Thyroid gland (tissue), 4 donors: ENCODE results near the gene RASA1. TPM values are rescaled to one million over a fixed set of nuclear protein-coding genes. Genes with fewer than 3 reads are reported as not detected.
A peak's percentile ranks its signal among the peaks of the same experiment; 100 is the strongest.

Experiments used
- DNase-seq, 2 donors: peaks; one replicate each; pipeline ENCODE4 v3.0.0-alpha.2; 2019
- H3K27ac ChIP-seq, 3 donors: fragments of 200-600 bp; sonication (generic); 1 replicate in 2 of 3; 2 replicates in 1 of 3; pipeline ENCODE4 v1.5.1; 2016 to 2019; ENCODE audit warnings: mild to moderate bottlenecking in 1 of 3, moderate library complexity in 1 of 3
- H3K27me3 ChIP-seq: fragments of 200-600 bp; sonication (generic); one replicate; pipeline ENCODE4 v1.5.1; 2019
- H3K36me3 ChIP-seq, 2 donors: fragments of 200-600 bp; sonication (generic); one replicate each; pipeline ENCODE4 v1.5.1; 2016 to 2019
- H3K4me1 ChIP-seq, 2 donors: fragments of 200-600 bp; sonication (generic); one replicate each; pipeline ENCODE4 v1.5.1; 2017 to 2019
- H3K4me3 ChIP-seq, 3 donors: fragments of 200-600 bp; sonication (generic); replicated peaks in 1 of 3; 1 replicate in 2 of 3; 2 replicates in 1 of 3; pipeline ENCODE4 v1.5.1; 2016; ENCODE audit warnings: mild to moderate bottlenecking in 1 of 3
- H3K9me3 ChIP-seq: fragments of 200-600 bp; sonication (generic); one replicate; pipeline ENCODE4 v1.5.1; 2017
- POLR2A ChIP-seq, 2 donors: fragments of 450-650 bp; IDR thresholded peaks; one replicate each; pipeline ENCODE4 v1.6.1; 2017; ENCODE audit warnings: antibody characterized with exemption in 2 of 2, mild to moderate bottlenecking in 2 of 2, moderate library complexity in 1 of 2
- WGBS, 2 donors: methylation state at CpG; one replicate each; pipeline ENCODE4 v1.1.5; 2017; 5-methylcytosine and 5-hydroxymethylcytosine counted together
- intact Hi-C: fragments of 100-400 bp; cut with DNase I; formaldehyde crosslinking; loops from one replicate; pipeline ENCODE4 v1.15.1; 2023
- total RNA-seq, 4 donors: library from RNA; depleted of rRNA; stranded (reverse); fragments of >200 nt; gene quantifications; one replicate each; pipeline ENCODE4 v1.2.3, GENCODE V29; 2016
- TF ChIP-seq, protein P1 (sequence below), 6 experiments: fragments of 200-600 bp in 3 of 6; fragments of 450-650 bp in 3 of 6; sonication (generic) in 3 of 6; IDR thresholded peaks; one replicate each; pipeline ENCODE4 v1.5.1; 2016 to 2019; ENCODE audit warnings: antibody characterized with exemption in 6 of 6, mild to moderate bottlenecking in 2 of 6, inconsistent platforms in 1 of 6, moderate library complexity in 1 of 6

RASA1 gene
- total RNA-seq, 4 donors from 2014 or later = 45.2 to 57.1 (median 52.8) TPM

DNA sequence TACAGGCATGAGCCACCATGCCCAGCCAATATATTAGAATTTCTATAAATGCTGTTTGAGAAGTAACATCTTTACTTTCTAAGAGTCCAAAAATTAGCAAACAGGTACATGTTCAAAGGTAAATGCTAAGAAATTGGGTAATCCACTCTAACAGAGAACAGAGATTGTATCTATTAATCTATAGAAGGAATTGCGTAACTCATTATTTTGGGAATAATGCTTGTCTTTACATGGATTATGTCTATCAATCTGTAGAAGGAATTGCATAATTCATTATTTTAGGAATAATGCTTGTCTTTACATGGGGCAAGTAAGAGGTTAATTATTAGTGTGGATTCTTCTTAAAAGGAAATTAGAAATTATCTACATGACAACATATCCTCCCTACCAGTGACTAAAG is 114.5 kb downstream of the RASA1 start:
- WGBS, 2 donors = 97 to 100% methylated on average over 1 of the region's 1 CpG
- H3K36me3 ChIP-seq = peaks cover 0 to 9% of the 10 kb centered on the region in 2 donors

DNA sequence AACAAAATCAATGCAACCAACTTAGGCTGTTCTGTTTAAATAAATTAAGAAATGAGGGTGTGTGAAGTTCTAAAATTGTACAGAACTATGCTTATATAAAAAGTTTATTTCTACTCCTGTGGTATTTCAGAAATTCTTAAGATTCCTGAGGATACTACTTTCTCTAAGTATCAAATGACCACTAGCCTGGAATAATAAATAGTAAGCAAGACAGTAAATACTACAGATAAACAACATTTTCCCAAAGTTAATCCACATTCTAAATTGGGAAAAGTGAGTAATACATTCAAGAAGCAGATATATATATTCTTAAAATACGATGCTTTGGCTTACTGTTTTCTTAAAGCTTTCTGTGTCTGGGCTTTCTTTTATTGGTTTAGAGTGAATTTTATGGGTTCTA is 115.5 kb downstream of the RASA1 start:
- no peak overlapping the region for H3K4me3 ChIP-seq
- TF ChIP-seq, protein P1, sequence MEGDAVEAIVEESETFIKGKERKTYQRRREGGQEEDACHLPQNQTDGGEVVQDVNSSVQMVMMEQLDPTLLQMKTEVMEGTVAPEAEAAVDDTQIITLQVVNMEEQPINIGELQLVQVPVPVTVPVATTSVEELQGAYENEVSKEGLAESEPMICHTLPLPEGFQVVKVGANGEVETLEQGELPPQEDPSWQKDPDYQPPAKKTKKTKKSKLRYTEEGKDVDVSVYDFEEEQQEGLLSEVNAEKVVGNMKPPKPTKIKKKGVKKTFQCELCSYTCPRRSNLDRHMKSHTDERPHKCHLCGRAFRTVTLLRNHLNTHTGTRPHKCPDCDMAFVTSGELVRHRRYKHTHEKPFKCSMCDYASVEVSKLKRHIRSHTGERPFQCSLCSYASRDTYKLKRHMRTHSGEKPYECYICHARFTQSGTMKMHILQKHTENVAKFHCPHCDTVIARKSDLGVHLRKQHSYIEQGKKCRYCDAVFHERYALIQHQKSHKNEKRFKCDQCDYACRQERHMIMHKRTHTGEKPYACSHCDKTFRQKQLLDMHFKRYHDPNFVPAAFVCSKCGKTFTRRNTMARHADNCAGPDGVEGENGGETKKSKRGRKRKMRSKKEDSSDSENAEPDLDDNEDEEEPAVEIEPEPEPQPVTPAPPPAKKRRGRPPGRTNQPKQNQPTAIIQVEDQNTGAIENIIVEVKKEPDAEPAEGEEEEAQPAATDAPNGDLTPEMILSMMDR (IDR thresholded peaks at IDR 0.05) = no peak
- TF ChIP-seq POLR2A (IDR thresholded peaks at IDR 0.05) = no peak
- peak overlapping the region in 1 of 3 donors; percentile 10 for H3K27ac ChIP-seq
- H3K36me3 ChIP-seq = peaks cover 0 to 5% of the 10 kb centered on the region in 2 donors
- H3K9me3 ChIP-seq = no peaks in the 10 kb centered on the region
- intact Hi-C loops = no loop called here
- peaks cover 0 to 5% of the 10 kb centered on the region in 2 donors for H3K4me1 ChIP-seq
- no peaks in the 10 kb centered on the region for H3K27me3 ChIP-seq
- DNase-seq = no peak
- WGBS, 2 donors = 90 to 98% methylated on average over 1 of the region's 1 CpG

More for the DNA sequence above, 114.5 kb downstream of the RASA1 start:
- intact Hi-C loops = no loop called here
- DNase-seq = no peak
- Histone ChIP-seq H3K4me3 (no peak overlapping the region), H3K27me3 (no peaks in the 10 kb centered on the region), H3K4me1 (peaks cover 0 to 5% of the 10 kb centered on the region in 2 donors), H3K9me3 (no peaks in the 10 kb centered on the region), H3K27ac (peak overlapping the region in 1 of 3 donors; percentile 10)
- no peak for TF ChIP-seq POLR2A (IDR thresholded peaks at IDR 0.05)
- TF ChIP-seq, protein P1 (IDR thresholded peaks at IDR 0.05) = no peak

DNA sequence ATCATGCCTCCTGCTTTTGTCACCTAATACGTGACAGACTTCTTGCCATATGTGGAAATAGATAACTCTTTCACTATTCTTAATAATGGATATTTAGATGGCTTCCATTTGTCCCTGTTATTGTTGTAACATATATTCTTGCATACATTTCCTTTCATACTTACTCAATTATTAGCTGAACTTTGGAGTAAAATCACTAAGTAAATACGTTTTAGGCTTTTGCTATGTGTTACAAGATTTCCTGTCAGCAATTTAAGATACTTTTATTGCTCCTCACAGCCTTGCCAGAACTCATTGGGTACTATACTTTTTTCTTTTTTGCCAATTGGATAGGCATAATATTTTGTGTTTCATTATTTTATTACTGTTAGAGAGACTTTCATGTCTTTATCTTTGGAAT is 118.1 kb downstream of the RASA1 start:
- TF ChIP-seq POLR2A (IDR thresholded peaks at IDR 0.05) = no peak
- TF ChIP-seq, protein P1 (IDR thresholded peaks at IDR 0.05) = no peak
- intact Hi-C loops = no loop called here
- Histone ChIP-seq H3K36me3 (peaks cover 5 to 7% of the 10 kb centered on the region in 2 donors), H3K27ac (no peak overlapping the region), H3K27me3 (no peaks in the 10 kb centered on the region), H3K9me3 (no peaks in the 10 kb centered on the region), H3K4me3 (no peak overlapping the region), H3K4me1 (peaks cover 5% of the 10 kb centered on the region in 2 donors)
- no peak for DNase-seq
- WGBS, 2 donors = 94 to 96% methylated on average over 2 of the region's 2 CpGs

DNA sequence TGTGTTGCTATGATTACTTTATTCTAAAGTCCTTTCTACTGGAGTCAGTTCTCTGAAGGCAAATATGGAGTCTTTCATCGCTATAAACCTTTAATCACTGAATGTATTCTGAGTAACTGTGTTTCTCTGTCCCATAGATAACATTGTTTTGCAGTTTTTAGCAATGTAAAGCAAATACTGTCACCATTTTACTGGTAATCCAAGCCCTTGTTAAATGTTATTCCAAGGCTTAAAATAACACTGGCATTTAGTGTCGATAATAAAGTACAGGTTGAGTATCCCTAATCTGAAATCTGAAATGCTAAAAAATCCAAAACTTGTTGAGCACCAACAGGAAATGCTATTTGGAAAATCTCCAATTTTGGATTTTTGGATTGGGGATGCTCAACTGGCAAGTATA is 120.4 kb downstream of the RASA1 start:
- H3K4me1 ChIP-seq = peaks cover 2 to 5% of the 10 kb centered on the region in 2 donors
- no peak for TF ChIP-seq POLR2A (IDR thresholded peaks at IDR 0.05)
- TF ChIP-seq, protein P1 (IDR thresholded peaks at IDR 0.05) = no peak
- H3K4me3 ChIP-seq = no peak overlapping the region
- peaks cover 10 to 20% of the 10 kb centered on the region in 2 donors for H3K36me3 ChIP-seq
- no peak overlapping the region for H3K27ac ChIP-seq
- no peaks in the 10 kb centered on the region for H3K9me3 ChIP-seq
- no peak for DNase-seq
- no peaks in the 10 kb centered on the region for H3K27me3 ChIP-seq
- 73 to 77% methylated on average over 2 of the region's 2 CpGs for WGBS, 2 donors
- intact Hi-C loops = no loop called here

DNA sequence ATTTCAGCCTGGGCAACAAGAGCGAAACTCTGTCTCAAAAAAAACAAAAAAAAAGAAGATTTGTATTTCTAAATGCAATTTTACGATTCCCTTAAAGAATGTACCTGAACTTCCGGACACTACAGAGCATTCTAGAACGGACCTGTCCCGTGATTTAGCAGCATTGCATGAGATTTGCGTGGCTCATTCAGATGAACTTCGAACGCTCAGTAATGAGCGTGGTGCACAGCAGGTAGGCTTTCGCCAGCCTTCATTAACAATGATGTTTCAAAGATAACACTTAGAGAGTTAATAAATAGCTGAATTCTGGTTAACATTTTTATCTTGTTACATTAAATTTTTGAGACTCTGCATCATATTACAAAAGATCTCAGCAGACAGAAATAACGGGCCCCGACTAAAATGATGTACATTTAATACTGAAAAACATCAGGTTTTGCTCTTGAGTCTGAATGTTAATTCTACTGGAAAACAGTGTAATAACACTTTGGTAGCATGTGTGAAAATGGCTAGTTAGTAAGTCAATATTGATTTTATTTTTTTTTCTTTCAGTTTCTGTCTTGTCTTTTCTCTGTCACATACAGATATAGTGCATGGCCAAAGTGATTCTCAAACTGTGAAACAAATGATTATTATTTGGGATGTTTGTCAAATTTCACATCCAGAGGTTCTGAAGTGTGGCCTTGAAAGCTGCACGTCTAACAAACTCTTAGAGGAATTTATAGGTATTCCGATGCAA is 121.8 kb downstream of the RASA1 start:
- intact Hi-C loops = loop anchor here (10.0 kb wide), 1 partner anchor 125 kb away; the partner anchor contains the start of gene RASA1
- no peak for DNase-seq
- TF ChIP-seq, protein P1 (IDR thresholded peaks at IDR 0.05) = no peak
- TF ChIP-seq POLR2A (IDR thresholded peaks at IDR 0.05) = no peak
- Histone ChIP-seq H3K4me1 (peaks cover 0 to 5% of the 10 kb centered on the region in 2 donors), H3K27ac (peak overlapping the region in 1 of 3 donors; percentile 2), H3K4me3 (no peak overlapping the region), H3K27me3 (no peaks in the 10 kb centered on the region), H3K9me3 (no peaks in the 10 kb centered on the region), H3K36me3 (peaks cover 22 to 26% of the 10 kb centered on the region in 2 donors)
- 94 to 98% methylated on average over 14 of the region's 14 CpGs for WGBS, 2 donors
